Measurements from ENCODE around the gene EIF5. TPM values are rescaled to one million over a fixed set of nuclear protein-coding genes. Genes with fewer than 3 reads are reported as not detected.

The EIF5 gene
- total RNA-seq, 1 experiment from 2014 or later: 161 TPM

DNA sequence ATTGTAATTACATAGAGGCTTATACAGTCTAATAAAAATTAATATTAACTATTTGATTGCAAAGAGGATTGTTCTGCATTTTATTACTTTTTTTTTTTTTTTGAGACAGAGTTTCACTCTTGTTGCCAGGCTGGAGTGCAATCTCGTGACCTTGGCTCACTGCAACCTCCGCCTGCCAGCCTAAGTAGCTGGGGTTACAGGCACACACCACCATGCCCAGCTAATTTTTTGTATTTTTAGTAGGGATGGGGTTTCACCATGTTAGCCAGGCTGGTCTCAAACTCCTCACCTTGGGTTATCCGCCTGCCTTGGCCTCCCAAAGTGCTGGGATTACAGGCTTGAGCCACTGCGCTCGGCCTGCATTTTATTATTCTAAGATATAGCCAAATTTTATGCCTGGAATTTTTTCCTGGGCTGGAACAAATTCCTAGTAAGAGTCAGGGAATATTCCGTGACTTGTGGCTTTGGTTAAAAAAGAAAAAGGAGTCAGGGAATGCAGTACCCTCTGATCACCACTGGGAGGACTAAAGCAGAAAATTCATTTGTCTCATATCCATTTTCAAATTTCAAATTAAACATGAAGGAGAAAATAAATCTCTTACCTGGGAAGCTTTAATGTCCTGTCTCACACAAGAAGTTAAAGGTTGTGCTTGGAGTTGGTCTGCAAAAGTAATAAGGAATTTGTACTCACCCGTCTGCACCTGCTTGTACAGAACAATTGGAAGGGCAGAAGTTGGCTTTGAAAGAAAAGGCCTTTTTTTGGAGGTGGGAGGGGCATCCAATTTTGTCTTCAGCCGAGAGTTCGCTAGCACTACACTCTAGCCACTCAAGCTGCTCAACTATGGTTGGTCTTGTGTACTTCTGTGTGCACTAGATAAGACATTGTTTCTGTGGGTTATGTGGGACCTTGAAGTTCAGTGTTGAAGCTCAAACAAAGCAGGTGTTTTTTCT, 59.9 kb downstream of the EIF5 start:
- no peak for DNase-seq (ENCODE audit: low read depth)

Other genes starting within 250 kb of the EIF5 start
- 0.97 TPM in 1 of 2 replicates, not detected in the other for gene EXOC3L4, start 239.5 kb upstream of the EIF5 start, total RNA-seq (2014; rRNA removed; shearing (Covaris generic))
- 137 and 142 TPM in 2 replicates for gene TNFAIP2, start 210.8 kb upstream of the EIF5 start, total RNA-seq (2014; rRNA removed; shearing (Covaris generic))
- gene MARK3, start 51.2 kb downstream of the EIF5 start, total RNA-seq (2014; rRNA removed; shearing (Covaris generic)): 61.6 and 64.8 TPM in 2 replicates
- 24.7 and 28.1 TPM in 2 replicates for gene CKB, start 188.6 kb downstream of the EIF5 start, total RNA-seq (2014; rRNA removed; shearing (Covaris generic))
- 29.5 and 36.8 TPM in 2 replicates for gene TRMT61A, start 195.0 kb downstream of the EIF5 start, total RNA-seq (2014; rRNA removed; shearing (Covaris generic))
- gene BAG5, start 228.4 kb downstream of the EIF5 start, total RNA-seq (2014; rRNA removed; shearing (Covaris generic)): 23.5 and 28.6 TPM in 2 replicates
- gene COA8, start 228.7 kb downstream of the EIF5 start, total RNA-seq (2014; rRNA removed; shearing (Covaris generic)): 29.4 and 48.2 TPM in 2 replicates